NOMO-1 treated with DMSO at 0.1 percent for 48 hours (cell line): ENCODE measurements around the gene DLD.
"Not testable (repeated sequence)": the region's sequence is repeated elsewhere in the genome, so short reads cannot be mapped to it uniquely, and the experiment has no call there.

Source experiments
- DNase-seq: peaks from one replicate; lab custom pipeline; 2025; ENCODE audit not compliant: unreplicated experiment; lab: John Stamatoyannopoulos, UW

Gene DLD

GRCh38 chr7:107890962-107891635 is at the start of gene DLD:
TSS of gene DLD (plus strand) at chr7:107891183. CDS start at chr7:107891251, 68 bp downstream.
- peak; percentile 60 for DNase-seq

GRCh38 chr7:107842213-107842612 is 48.8 kb upstream of the DLD start:
- DNase-seq = no peak

- DNase-seq = no peak
Observed at GRCh38 chr7:107843184-107843583, 47.8 kb upstream of the DLD start.

- no peak for DNase-seq
Observed at GRCh38 chr7:107846324-107846723, 44.7 kb upstream of the DLD start.

GRCh38 chr7:107847168-107847835 is 43.7 kb upstream of the DLD start:
- DNase-seq = no peak

- DNase-seq = not testable (repeated sequence)
Observed at GRCh38 chr7:107847836-107848175, 43.2 kb upstream of the DLD start.

GRCh38 chr7:107848211-107848610 is 42.8 kb upstream of the DLD start:
- not testable (repeated sequence) for DNase-seq

- no peak for DNase-seq
Observed at GRCh38 chr7:107850216-107850615, 40.8 kb upstream of the DLD start.

- DNase-seq = no peak
Observed at GRCh38 chr7:107850643-107851042, 40.3 kb upstream of the DLD start.

- DNase-seq = no peak
Observed at GRCh38 chr7:107854454-107854853, 36.5 kb upstream of the DLD start.

- no peak for DNase-seq
Observed at GRCh38 chr7:107854989-107855388, 36.0 kb upstream of the DLD start.

- DNase-seq = no peak
Observed at GRCh38 chr7:107856806-107857540, 34.0 kb upstream of the DLD start.

GRCh38 chr7:107857541-107857912 is 33.5 kb upstream of the DLD start:
- DNase-seq = no peak

- DNase-seq = no peak
Observed at GRCh38 chr7:107858280-107858679, 32.7 kb upstream of the DLD start.

GRCh38 chr7:107860279-107860961 is 30.6 kb upstream of the DLD start:
- no peak for DNase-seq

GRCh38 chr7:107860981-107861652 is 29.9 kb upstream of the DLD start:
- DNase-seq = no peak

- no peak for DNase-seq
Observed at GRCh38 chr7:107865956-107866775, 24.8 kb upstream of the DLD start.

GRCh38 chr7:107867858-107868466 is 23.0 kb upstream of the DLD start:
- no peak for DNase-seq

- DNase-seq = no peak
Observed at GRCh38 chr7:107870427-107871000, 20.5 kb upstream of the DLD start.
